Activated CD4-positive, CD25-positive, alpha-beta regulatory T cell treated with anti-CD3 and anti-CD28 coated beads, Interleukin-2, amount 50 U/mL, for 16 hours (primary cell): ENCODE results near the gene PCP2.
A peak's percentile ranks its signal among the peaks of the same experiment; 100 is the strongest.

Experiments
- DNase-seq: peaks from one replicate; pipeline ENCODE4 v3.0.0-alpha.2; 2020; ENCODE audit warnings: low read depth, low spot score

The PCP2 gene

DNA sequence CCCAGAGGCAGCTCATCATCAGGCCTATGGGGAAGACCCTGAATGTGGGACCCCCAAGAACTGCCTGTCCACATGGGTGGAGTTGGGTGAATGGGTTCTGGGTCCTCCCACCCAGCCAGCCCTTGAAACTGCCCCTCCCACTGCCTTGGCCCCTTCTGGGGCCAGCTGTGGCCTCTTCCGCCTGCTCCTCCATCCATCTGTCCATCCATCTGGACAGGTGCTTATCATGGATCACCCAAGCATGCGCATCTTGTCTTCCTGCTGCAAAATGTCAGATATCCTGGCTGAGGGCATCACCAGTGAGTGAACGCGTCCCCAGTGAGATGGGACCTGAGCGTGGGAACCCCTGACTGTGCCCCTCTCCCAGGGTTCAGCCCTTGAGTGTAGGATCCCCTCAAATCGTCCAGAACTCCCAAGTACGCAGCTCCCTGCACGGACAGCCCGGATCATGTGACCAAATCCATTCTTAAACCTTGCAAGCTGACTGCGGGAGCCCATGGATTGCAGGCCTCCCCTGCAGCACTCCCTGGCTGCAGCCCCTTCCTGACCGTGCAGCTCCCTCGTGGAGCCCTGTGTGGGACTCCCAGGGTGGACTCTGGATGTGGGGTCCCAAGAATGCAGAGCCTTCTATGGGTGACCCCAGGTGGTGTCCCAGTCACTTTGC, 5.4 kb upstream of the PCP2 start:
- DNase-seq: no peak

DNA sequence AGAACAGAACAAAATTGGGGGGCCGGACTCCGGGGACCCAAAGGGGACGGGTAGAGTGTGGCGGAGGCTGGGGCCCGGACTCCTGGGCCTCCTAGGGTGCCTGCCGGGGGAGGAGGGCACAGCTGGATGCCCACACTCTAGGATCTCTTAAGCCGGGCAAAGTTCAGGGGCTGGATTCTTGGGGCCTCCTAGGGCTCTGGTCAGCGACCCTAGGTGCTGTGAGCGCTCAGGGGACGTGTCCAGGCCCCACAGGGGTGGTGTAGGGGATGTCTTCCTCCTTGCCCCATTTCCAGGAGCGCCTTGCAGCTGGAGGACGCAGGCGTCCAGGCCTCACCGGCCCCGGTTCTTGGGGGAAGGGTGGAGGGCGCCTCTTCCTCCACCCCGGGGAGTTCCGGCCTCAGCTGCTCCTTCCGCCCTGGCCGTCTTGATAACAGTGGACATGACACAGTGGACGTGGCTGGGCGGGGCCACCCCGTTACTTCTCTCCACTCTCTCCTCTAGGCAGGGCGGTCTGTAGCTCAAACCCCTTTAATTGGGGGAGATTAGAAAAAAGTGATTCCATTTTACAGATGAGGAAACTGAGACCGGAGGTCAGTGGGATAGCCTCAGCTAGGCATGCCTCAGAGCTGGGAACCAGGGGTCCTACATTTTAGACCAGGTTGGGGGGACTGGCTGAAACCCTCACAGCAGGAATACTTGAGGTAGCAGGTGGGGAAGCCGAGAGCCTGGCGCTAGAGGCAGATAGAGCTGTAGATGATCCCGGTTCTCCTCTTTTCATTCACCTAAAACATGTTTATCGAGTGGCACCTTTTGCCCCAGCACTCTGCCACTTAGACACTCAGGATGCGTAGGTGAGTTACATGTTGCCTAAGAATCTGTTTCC, 4.1 kb upstream of the PCP2 start:
- no peak for DNase-seq

- DNase-seq: peak; percentile 85
These were observed 3.3 kb upstream of the PCP2 start, which contains the start of gene STXBP2 for GRCh38 chr19:7636691-7637373. Gene STXBP2 (plus strand): TSS chr19:7637110. CDS start chr19:7637150, 40 bp downstream.

DNA sequence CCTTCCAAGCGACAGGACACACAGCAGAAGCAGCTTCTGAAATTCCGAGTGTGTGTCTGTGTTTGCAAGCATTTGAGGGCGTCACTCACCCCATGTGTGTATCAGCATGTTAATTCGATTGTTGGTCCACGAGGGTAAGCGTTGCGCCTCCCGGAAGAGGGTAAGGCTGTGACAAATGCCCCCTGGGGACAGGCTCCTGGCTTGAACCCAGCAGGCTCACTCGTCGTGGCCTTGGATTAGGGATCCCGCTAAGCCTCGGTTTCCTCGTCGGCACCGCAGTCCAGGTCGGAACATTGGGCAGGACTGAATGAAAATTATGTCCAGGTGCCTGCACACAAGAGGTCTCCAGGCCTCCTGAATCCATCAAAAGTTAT, 2.8 kb upstream of the PCP2 start:
- no peak for DNase-seq

DNA sequence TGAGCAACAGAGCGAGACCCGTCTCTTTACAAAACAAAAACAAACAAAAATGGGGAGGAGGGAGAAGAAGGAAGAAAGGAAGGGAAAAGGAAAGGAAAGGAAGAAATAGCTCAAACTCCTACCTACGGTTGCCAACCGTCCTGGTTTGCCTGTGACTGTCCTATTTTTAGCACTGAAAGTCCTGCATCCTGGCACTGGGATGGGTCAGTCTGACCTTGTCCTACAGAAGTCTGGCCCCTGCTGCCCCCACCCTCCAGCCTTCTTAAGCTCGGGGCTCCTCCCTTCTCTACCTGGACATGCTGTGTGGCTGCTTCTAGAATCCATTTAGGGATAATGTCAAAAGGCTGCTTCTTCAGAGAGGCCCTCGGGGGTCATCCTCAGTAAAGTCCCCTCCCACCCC, 2.2 kb upstream of the PCP2 start:
- no peak for DNase-seq

DNA sequence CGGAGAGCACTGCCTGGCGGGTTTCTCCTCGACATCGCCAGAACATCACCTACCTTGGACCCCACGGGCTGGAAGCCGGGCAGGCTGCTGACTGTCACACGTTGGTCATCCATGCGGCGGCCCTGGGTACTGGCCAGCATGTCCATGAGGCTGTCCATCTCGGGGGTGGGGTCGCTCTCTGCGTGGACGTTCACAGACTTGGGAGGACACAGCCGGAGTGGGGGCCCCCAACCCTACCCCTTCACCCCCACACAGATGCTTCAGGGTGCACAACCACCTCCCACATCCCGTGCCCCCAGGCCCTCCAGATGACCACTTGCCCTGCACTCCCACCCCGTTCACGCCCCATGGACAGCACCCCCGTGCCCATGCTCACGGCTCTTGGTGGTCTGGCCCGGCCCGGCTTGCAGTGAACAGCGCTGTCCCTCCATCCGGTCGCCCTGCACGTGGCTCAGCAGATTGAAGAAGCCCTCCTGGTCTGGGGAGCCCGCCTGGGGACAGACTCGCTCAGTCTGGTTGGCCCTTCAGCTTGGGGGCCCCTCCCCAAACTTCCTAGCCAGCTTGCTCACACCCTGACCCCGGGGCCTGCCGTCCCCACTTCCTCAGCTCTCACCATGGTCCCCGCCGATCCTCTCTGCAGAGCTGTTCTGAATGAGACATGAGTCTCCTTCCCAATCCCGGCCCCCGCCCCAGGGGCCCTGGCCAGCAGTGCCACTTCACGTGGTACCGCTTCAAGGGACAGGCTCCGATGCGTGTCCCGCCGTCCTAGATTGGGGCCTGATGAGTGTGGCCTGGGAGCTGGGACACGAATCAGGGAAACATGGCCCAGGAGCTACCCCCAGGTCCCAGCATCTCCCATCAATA, 947 bp downstream of the PCP2 start:
- DNase-seq: no peak

DNA sequence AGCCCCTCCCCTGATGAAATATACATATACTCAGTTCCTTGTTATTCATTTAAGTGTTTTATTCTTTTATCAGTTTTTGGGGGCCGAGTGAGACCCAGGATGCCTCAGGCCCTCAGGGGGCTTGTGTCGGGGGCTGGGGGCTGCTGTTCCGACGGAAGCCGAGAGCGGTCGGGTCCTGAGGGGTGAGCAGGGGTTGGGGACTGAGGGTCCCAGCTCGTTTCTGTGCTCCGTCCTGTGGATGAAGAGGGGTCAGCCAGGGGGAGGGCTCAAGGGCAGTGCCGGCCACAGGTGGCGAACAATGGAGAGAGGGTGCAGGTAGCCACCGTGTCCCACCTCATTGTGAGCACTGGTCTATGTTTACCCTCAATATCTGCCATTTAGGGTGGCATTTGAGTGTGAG, 1.9 kb downstream of the PCP2 start:
- DNase-seq: no peak

DNA sequence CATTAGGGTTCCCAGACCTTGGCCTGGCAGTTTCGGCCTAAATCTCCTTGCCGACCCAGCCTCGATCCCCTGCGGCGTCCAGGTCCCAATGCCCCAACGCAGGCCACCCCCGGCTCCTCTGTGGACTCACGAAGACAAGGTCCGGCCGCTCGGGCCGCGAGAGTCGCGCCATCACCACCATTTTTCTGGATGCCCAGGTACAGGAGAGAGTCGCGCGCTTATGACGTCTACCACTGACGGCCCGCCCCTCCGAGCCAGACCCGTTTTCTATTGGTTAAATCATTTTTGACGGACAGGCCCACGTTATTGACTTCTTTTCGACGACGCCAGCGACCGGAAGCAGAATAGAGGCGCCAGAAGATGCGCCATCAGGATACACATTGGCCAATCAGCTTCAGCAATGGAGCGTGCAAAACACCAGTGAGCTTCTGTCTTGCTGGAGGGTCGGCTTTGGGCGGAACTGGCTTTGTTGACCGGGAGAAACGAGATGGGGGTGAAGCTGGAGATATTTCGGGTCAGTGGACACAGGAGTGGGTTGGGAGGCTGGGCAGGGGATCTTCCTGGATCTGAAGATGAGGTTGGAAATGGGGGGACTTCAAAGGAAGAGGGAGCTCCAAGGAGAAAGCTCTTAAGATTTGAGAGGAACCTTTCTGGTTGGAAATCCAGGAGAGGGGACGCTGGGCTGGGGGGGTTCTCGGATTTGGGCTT, 4.0 kb downstream of the PCP2 start, which contains the start of the genes PET100 and XAB2:
Gene PET100, plus strand, starts transcription at position 447 of the 708 bp plus-strand sequence. Its CDS starts 41 bp downstream, at position 488.
Gene XAB2, minus strand, starts transcription at position 199 of the 708 bp plus-strand sequence. Its CDS starts 18 bp downstream, at position 181.
- peak; percentile 93 for DNase-seq

DNA sequence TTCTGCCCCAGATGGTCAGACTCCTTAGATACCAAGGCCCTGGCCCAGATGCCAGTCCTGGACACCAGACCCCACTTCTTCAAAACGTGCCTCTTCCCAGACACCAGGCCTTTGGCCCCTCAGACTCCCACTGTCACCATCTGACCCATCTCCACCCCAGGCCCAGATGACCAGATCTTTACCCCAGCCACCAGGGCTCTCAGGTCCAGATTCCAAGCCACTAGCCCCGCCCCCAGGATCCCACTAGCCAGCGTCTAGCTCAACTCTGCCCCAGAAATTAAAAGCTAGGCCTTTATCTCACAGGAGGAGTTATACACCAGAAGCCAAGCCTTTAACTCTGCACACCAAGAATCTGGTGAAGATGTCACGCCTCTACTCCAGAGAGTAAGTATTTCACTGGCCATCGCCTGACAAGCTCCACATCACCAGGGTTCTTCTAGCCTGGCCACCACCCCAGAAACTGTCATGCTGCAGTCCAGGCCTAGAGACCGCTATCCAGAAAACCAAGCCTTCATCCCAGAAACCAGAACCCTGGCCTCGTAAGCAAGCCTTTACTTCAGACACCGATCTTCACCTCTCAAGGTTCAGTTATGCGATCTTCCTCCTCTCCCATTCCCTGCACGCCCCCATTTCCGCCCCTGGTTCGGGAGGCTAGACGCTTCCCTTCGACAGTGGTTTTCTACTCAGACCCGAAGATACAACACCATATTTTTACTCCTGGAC, 4.8 kb downstream of the PCP2 start:
- DNase-seq: no peak

- no peak for DNase-seq
These were observed 6.4 kb downstream of the PCP2 start for GRCh38 chr19:7627166-7627565.

- no peak for DNase-seq
These were observed 7.7 kb downstream of the PCP2 start for GRCh38 chr19:7625763-7626372.

GRCh38 chr19:7624810-7625209, 8.7 kb downstream of the PCP2 start:
- DNase-seq: no peak

DNA sequence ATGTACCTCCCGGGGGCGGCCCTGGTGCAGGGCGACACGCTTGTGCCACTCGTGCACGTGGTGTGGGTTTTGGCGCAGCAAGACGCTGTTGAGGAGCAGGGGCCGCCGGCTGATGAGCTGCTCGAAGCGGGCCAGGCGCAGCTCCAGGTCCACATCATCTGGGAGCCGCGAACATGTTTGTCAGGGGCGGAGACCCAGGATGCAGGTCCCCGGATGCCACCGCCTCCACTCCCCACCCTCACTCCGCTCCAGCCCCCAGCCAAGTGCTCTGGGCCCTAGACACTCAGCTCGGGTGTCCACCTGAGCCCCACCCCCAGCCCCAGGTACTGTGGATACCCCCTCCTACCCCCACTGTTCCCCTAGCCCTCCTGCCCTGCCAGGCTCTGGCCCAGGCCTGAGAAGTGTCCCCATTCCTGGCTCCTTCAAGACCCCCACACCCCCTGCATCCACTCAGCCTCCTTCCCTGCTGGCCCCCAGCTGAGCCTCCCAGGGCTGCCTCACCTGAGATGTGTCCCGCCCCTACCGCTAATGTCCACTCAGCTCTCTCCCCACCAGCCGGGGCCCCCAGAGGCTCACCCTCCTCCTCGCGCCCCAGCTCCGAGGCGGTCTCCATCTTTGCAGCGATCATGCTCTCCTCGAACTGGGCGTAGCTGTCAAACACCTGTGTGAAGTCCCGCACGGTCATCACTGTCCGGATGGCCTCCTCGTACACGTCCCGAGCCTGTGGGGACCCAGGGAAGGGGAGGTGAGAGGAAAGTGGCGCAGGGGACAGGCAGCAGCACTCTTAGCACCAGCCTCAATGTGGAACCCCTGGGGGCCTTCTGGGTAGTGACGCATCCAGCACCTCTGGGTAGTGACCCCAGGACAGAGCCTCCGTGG, 9.6 kb downstream of the PCP2 start:
- no peak for DNase-seq

DNA sequence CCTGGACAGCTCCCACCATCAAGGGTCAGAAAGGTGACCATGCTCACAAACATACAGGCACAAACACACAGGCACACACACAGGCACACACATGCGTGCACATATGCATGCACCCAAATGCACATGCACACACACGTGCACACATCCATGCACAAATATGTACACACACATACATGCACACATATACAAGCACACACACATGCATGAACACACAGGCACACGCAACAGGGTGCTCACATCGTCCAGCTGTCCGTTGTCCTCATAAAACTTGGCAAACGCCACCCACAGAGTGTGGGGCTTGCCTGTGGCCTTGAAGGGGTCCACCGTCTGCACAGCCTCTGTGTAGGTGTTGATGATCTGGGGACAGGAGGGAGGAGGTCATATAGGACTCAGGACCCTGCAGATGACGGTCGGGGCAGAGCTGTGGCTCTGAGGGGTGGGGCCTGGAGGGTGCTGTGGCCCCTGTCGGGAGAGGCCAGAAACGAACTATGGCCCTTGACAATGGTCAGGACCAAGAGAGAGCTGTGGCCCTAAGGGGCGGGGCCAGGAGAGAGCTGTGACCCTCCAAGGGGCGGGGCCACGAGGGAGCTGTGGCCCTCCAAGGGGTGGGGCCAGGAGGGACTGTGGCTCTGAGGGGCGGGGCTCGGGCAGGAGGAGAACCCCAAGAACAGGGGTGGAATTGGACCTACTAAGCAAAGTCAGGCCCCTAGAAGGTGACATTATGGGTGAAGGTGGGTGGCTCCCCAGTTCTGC, 10.4 kb downstream of the PCP2 start:
- no peak for DNase-seq

DNA sequence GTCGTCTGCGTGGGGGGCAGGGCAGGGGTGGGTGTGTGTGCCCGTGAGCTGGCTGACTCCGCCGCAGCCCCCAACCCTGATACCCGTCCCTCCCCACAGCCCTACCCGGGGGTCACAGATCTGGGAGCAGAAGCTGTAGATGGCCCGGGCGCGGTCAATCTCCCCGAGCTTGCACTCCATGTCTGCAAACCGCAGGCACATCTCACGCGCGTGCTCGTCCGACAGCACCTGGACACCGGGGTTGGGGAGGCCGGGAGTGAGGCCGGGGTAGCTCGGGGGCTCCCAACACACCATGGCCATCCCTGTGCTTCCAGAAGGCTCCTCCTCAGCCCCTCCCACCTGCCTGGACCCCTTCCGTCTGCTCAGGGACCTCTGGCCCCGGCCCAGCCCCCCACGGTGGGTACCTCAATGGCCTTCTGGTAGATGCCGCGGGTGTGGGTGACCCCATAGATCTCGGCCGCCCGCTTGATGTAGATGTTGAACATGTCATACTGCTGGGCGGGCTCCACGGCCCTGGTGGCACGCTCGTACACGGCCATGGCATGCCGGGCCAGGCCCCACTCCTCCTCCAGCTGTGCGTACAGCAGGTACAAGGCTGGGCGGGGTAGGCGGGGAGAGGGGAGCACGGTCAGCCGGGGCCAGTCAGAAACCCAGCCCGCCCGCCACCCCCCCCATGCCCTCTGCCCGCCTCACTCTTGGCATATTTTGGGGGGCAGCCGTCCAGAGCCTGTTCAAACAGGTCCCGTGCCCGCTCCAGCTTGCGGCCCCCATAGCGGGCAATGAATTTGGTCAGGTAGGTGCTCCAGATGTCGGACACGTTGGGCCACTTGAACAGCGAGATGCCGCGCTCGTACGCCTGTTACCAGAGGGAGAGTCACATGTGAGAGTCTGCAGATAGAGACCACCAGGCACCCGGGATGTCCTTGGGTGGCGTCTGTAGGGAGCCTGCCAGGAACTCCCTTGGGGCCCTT, 12.8 kb downstream of the PCP2 start:
- DNase-seq: no peak

DNA sequence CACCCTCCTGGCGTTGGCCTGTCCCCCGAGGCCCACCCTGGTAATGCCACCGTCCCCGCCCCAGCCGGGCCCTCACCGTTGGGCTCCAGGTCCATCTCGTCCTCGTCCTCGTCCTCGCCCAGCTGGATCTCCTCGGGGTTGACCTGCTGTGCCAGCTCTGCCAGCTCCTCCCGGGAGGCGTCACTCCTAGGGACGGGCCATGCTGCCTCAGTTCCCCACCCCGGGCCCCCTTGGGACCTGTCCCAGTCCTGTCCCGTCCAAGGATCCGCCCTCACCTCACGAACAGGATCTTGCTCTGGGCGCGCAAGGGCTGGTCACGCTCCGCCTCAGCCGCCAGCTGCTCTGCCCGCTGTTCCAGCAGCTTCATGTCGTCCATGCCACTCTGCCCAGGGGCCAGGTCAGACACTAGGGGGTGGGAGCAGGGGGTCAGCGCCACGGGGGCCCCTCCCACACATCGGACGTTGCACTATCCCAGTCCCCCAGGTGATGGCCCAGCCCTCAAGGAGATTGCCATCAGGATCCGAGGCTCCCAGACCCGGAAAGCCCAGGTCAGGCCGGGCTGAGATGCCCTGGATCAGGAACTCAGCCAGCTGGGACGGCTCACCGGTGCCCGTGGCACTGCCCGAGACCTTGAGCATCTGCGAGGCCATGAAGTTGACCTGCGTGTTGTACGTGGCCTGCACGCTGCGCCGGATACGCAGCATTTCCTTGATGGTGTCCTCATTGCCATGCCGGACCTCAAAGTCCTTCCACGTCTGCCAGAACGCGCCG, 13.7 kb downstream of the PCP2 start:
- DNase-seq: no peak
